Fibroblast of peridontal ligament (primary cell): ENCODE data around the gene CLHC1.
"Not testable (repeated sequence)": the region's sequence is repeated elsewhere in the genome, so short reads cannot be mapped to it uniquely, and the experiment has no call there.

ENCODE experiments used
- DNase-seq: peaks from one replicate; pipeline ENCODE4 v3.0.0-alpha.2; 2010; ENCODE audit errors: extremely low read depth

CLHC1 gene

GRCh38 chr2:55232863-55233657 is 967 bp upstream of the CLHC1 start:
- DNase-seq = peak; percentile 15

DNA sequence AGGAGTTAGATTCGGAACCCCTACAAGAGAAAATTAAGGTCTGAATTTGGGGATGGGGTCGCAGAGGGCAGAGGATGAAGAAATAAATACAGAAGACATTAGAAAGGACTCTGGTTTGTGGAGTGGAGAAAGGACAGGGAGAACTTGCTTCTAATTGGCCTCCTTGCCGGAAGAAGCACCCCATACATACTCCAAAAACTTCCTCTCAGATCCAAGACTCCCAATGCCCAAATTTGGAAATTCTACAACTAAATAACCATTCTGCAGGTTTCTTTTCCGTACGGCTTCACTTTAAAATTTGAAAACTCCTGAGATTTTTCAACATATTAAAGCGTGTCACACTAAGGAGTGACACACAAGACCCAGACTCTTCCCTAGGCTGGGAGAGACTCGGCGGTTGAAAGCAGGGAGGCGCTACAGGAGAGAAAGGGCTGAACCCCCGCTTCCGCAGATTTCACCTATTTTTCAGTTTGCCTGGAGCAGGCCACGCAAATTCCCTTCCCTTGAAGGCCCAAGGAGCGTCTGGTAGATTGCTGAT is 478 bp downstream of the CLHC1 start:
- DNase-seq = peak; percentile 51

GRCh38 chr2:55230551-55230950 is 1.5 kb downstream of the CLHC1 start:
- DNase-seq = no peak

GRCh38 chr2:55229221-55229620 is 2.9 kb downstream of the CLHC1 start:
- no peak for DNase-seq

GRCh38 chr2:55228226-55228563 is 3.9 kb downstream of the CLHC1 start:
- no peak for DNase-seq

DNA sequence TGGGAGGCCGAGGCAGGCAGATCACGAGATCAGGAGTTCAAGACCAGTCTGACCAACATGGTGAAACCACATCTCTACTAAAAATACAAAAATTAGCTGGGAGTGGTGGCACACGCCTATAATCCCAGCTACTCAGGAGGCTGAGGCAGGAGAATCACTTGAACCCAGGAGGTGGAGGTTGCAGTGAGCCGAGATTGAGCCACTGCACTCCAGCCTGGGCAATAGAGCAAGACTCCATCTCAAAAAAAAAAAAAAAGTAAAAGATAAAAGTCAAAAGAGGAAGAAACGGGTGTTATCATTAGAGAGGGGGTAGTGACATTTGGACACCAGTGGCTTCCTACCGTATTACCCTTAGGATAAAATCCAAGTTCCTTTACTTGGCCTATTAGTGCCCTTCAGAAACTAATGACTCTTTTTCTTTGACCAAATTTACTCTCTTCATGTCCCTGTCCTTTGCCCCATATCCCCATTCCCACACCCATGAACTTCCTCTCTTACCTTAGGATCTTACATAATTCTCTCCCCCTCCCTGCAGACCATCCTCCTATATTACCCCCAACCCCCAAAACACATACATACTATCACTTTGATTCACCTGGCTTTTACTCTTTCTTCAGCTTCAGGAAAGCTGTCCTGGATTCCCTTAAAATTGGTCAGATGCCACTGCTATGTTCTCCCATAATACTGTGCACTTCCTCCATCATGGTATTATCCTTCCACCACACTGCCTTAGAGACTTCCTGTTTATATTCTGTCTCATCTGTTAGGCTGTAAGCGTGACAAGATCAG is 4.5 kb downstream of the CLHC1 start:
- not testable (repeated sequence) for DNase-seq

DNA sequence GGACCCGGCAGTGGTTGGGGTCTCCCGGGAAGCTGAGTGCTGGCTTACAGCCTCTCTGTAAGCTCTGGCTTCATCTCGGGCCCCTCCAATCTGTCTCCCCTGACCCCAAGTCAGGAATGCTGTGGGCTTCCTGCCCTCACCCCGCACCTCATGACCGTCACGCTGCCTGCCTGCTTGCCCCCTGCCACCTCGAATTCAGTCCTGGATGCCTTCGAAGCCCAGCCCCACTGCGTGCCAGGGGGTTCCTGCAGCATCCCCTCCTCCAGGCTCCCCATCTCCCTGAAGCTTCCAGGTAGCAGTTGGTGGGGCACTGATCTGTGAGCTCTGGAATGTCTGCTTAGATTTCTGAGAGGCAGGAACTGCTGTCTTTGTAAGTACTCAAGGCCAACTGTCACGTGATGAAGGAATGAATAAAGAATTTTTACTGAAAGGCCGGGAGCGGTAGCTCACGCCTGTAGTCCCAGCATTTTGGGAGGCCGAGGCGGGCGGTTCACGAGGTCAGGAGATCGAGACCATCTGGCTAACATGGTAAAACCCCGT is 6.5 kb downstream of the CLHC1 start:
- DNase-seq = no peak

GRCh38 chr2:55224761-55225261 is 7.3 kb downstream of the CLHC1 start:
- DNase-seq = no peak

GRCh38 chr2:55223958-55224760 is 7.9 kb downstream of the CLHC1 start:
- no peak for DNase-seq

DNA sequence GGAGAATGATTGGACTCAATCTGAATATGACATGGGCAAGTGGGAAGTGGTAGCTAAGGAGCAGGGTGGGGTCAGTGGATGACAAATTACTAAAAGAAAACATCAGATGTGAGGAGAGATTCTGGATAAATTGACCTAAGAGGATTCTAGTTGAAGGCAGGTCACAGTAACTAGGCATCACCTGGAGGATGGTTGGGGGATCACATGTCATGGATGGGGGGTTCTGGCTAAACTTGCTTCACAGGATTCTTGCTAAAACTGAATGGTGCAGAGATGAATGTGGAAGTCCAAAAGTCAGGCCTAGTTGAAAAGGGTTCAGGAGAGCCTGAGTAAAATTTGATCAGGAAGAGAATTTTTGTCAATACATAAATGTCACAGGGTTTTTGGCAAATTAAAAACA is 18.3 kb downstream of the CLHC1 start:
- no peak for DNase-seq

DNA sequence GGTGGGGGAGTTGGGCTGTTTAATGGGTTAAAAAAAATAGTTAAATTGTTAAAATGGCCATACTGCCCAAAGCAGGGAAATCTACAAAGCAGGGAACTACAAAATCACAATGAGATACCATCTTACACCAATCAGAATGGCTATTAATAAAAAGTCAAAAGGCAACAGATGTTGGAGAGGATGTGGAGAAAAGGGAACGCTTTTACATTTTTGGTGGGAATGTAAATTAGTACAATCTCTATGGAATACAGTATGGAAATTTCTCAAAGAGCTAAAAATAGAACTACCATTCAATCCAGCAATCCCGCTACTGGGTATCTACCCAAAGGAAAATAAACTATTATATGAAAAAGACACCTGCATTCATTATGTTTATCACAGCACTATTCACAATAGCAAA is 27.1 kb downstream of the CLHC1 start:
- DNase-seq = no peak

- no peak for DNase-seq
Observed at GRCh38 chr2:55204536-55204935, 27.6 kb downstream of the CLHC1 start.

DNA sequence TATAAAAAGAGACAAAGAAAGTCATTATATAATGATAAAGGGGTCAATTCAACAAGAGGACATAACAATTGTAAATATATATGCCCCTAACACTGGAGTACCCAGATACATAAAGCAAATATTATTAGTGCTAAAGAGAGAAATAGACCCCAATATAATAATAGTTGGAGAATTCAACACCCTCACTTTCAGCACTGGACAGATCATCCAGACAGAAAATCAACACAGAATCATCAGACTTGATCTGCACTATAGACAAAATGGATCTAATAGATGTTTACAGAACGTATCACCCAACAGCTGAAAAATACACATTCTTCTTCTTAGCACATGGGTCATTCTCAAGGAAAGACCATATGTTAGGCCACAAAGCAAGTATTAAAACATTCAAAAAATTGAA is 31.7 kb downstream of the CLHC1 start:
- DNase-seq = no peak

DNA sequence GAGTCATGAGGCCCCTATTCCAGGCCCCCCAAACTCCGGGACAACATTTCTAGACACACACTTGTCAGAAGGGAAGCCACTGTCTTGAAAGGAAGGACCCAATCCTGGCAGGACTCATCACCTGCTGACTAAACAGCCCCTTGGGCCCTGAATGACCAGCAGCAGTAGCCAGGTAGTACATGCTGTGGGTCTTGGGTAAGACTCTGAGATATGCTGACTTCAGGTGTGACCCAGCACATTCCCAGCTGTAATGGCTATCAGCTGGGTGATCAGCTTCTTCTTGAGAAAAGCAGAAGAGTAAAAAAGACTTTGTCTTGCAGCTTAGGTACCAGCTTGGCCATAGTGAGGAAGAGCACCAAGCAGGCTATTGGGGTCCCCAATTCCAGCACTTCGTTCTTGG is 35.6 kb downstream of the CLHC1 start:
- no peak for DNase-seq

- DNase-seq = not testable (repeated sequence)
Observed at GRCh38 chr2:55191888-55192287, 40.2 kb downstream of the CLHC1 start.

DNA sequence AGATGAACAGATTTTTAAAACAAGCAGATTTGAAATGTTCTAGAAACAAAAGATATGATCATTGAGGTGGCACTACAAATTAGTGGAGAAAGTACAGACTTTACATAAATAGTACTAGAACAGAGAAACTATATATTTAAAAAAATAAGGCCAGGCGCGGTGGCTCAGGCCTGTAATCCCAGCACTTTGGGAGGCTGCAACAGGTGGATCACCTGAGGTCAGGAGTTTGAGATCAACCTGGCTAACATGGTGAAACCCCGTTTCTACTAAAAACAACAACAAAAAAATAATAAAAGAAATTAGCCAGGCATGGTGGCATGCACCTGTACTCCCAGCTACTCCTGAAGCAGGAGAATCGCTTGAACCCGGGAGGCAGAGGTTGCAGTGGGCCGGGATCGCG is 45.3 kb downstream of the CLHC1 start:
- DNase-seq = not testable (repeated sequence)

GRCh38 chr2:55180374-55180773 is 51.7 kb downstream of the CLHC1 start:
- no peak for DNase-seq

GRCh38 chr2:55176094-55176415 is 56.0 kb downstream of the CLHC1 start:
- DNase-seq = no peak

DNA sequence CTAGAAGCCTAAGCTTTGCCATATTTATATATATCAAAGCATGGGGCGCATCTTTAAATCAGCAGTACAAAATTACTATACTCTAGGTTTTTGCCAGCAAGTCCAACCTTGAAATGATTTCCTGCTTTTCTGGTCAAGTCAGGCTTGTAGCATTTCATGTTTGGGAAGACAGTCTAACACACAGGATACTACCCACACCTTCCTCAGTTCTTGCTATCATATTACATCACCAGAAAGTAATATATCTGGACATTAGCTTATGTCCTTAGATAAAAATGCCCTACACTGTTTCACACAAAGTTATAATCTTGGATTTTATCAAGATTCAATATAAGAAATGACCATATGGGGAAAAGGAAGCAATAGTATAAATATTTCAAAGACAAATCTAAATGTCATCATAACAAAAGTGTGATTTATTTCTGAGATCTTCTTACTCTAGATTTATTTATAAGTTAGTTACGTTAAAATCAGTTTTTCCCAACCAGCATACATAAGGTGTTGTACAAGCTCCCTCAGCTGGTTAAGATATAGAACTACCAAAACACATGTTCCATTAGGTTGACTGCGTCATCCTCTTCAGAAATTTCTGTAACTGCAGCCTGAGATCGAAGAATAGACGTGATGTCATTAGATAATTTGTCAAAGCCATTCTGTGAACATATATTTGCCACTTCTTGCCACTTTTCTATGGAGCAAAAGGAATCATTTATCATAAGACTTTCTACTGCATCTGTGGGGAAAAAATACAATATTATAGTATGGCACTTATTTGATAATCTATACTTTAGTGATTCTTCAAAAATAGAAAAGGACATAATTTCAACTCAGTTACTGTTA is 56.6 kb downstream of the CLHC1 start:
- peak; percentile 90 for DNase-seq

GRCh38 chr2:55173438-55174054 is 58.5 kb downstream of the CLHC1 start:
- DNase-seq = no peak
